Hepatocyte (in vitro differentiated cells): Measurements from ENCODE around the gene RGCC. TPM values are rescaled to one million over a fixed set of nuclear protein-coding genes. Genes with fewer than 3 reads are reported as not detected.
"Not testable (repeated sequence)": the region's sequence is repeated elsewhere in the genome, so short reads cannot be mapped to it uniquely, and the experiment has no call there.

Source experiments
- DNase-seq: peaks from one replicate; pipeline ENCODE4 v3.0.0-alpha.2; 2016; ENCODE audit warnings: low spot score
- H2AFZ ChIP-seq: fragments of 200-600 bp; sonication (generic); 2 replicates; pipeline ENCODE4 v1.6.0; 2016; ENCODE audit warnings: antibody characterized with exemption, mild to moderate bottlenecking
- H3K27ac ChIP-seq: fragments of 200-600 bp; sonication (generic); 2 replicates; pipeline ENCODE4 v1.5.1; 2016; ENCODE audit warnings: mild to moderate bottlenecking
- H3K27me3 ChIP-seq: fragments of 200-600 bp; sonication (generic); 2 replicates; pipeline ENCODE4 v1.6.1; 2016
- H3K36me3 ChIP-seq: fragments of 200-600 bp; sonication (generic); replicated peaks from 2 replicates; pipeline ENCODE4 v1.5.1; 2016; ENCODE audit warnings: low read depth; ENCODE audit not compliant: insufficient read depth
- H3K4me1 ChIP-seq: fragments of 200-600 bp; sonication (generic); 2 replicates; pipeline ENCODE4 v1.5.1; 2016; ENCODE audit warnings: mild to moderate bottlenecking, moderate library complexity; ENCODE audit not compliant: insufficient read depth
- H3K4me2 ChIP-seq: fragments of 200-600 bp; sonication (generic); 2 replicates; pipeline ENCODE4 v1.6.0; 2016
- H3K4me3 ChIP-seq: fragments of 200-600 bp; sonication (generic); 2 replicates; pipeline ENCODE4 v1.5.1; 2016; ENCODE audit warnings: mild to moderate bottlenecking
- H3K79me2 ChIP-seq: fragments of 200-600 bp; sonication (generic); 2 replicates; pipeline ENCODE4 v1.6.0; 2017; ENCODE audit warnings: mild to moderate bottlenecking
- H3K9me2 ChIP-seq: fragments of 200-600 bp; sonication (generic); replicated peaks from 2 replicates; pipeline ENCODE4 v1.6.0; 2017; ENCODE audit warnings: mild to moderate bottlenecking; ENCODE audit not compliant: insufficient read depth
- H3K9me3 ChIP-seq: fragments of 200-600 bp; sonication (generic); 2 replicates; pipeline ENCODE4 v1.5.1; 2016; ENCODE audit warnings: low read depth, mild to moderate bottlenecking
- H4K20me1 ChIP-seq: fragments of 200-600 bp; sonication (generic); 2 replicates; pipeline ENCODE4 v1.6.0; 2016; ENCODE audit warnings: mild to moderate bottlenecking; ENCODE audit not compliant: insufficient read depth, poor library complexity, severe bottlenecking
- EZH2 ChIP-seq: fragments of 200-600 bp; sonication (generic); IDR thresholded peaks from 2 replicates; pipeline ENCODE4 v1.6.1; 2016; ENCODE audit warnings: antibody characterized with exemption, mild to moderate bottlenecking, borderline replicate concordance
- EZH2phosphoT487 ChIP-seq: fragments of 200-600 bp; sonication (generic); IDR thresholded peaks from one replicate; pipeline ENCODE4 v1.6.1; 2018; ENCODE audit warnings: antibody characterized with exemption, mild to moderate bottlenecking, low read depth, moderate library complexity; ENCODE audit not compliant: unreplicated experiment, severe bottlenecking
- WGBS: methylation state at CpG from one replicate; pipeline ENCODE4 v1.1.6; 2016; ENCODE audit warnings: low lambda C conversion rate; ENCODE audit errors: missing lambda C conversion rate; 5-methylcytosine and 5-hydroxymethylcytosine counted together
- polyA plus RNA-seq: library from polyadenylated mRNA; unstranded; fragments of >200 nt; fragmentation: Nextera tagmentation; extraction: Ambion mirVana; gene quantifications from 2 replicates; pipeline ENCODE4 v1.2.1, GENCODE V29; 2016
- total RNA-seq: library from RNA; depleted of rRNA; stranded (reverse); fragments of >200 nt; gene quantifications from 2 replicates; pipeline ENCODE4 v1.2.3, GENCODE V29; 2014
- TF ChIP-seq, protein P1 (sequence below): fragments of 200-600 bp; sonication (generic); IDR thresholded peaks from 2 replicates; pipeline ENCODE4 v1.5.1; 2016; ENCODE audit warnings: antibody characterized with exemption, mild to moderate bottlenecking; ENCODE audit not compliant: poor library complexity

Gene RGCC
- total and polyA plus RNA-seq, 2 experiments from 2014 or later = 8.1 to 19.9 TPM

DNA sequence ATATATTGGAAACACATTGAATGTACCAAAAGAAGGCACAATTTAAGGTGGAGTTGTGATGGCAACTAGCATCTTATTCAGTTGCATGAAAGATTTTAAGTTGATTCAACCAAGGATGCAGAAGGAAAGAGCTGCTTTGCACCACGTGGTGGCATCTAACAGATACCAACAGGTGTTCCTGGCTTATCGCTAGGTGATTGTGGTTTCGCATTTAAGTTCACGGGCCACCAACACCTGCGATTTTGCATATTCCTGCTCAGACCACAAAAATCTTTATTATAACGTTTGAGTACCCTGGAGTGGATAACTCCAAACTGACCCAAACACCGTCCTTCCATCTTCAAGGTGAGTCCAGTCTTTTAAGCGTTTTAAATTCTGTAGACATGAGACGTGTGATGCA is 45.3 kb downstream of the RGCC start:
- H3K9me2 ChIP-seq = no peaks in the 10 kb centered on the region
- no peaks in the 10 kb centered on the region for H3K36me3 ChIP-seq
- TF ChIP-seq, protein P1, sequence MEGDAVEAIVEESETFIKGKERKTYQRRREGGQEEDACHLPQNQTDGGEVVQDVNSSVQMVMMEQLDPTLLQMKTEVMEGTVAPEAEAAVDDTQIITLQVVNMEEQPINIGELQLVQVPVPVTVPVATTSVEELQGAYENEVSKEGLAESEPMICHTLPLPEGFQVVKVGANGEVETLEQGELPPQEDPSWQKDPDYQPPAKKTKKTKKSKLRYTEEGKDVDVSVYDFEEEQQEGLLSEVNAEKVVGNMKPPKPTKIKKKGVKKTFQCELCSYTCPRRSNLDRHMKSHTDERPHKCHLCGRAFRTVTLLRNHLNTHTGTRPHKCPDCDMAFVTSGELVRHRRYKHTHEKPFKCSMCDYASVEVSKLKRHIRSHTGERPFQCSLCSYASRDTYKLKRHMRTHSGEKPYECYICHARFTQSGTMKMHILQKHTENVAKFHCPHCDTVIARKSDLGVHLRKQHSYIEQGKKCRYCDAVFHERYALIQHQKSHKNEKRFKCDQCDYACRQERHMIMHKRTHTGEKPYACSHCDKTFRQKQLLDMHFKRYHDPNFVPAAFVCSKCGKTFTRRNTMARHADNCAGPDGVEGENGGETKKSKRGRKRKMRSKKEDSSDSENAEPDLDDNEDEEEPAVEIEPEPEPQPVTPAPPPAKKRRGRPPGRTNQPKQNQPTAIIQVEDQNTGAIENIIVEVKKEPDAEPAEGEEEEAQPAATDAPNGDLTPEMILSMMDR = no peak
- TF ChIP-seq EZH2phosphoT487 (no peak), EZH2 (no peak)
- no peaks in the 10 kb centered on the region for H3K4me1 ChIP-seq
- no peak overlapping the region for H3K4me2 ChIP-seq
- peaks cover 5% of the 10 kb centered on the region for H3K9me3 ChIP-seq
- H3K79me2 ChIP-seq = no peaks in the 10 kb centered on the region
- H4K20me1 ChIP-seq = no peaks in the 10 kb centered on the region
- 87% methylated on average over 9 of the region's 9 CpGs for WGBS
- no peaks in the 10 kb centered on the region for H3K27me3 ChIP-seq
- H3K4me3 ChIP-seq = no peak overlapping the region
- H2AFZ ChIP-seq = no peak overlapping the region
- no peak for DNase-seq
- H3K27ac ChIP-seq = no peak overlapping the region

DNA sequence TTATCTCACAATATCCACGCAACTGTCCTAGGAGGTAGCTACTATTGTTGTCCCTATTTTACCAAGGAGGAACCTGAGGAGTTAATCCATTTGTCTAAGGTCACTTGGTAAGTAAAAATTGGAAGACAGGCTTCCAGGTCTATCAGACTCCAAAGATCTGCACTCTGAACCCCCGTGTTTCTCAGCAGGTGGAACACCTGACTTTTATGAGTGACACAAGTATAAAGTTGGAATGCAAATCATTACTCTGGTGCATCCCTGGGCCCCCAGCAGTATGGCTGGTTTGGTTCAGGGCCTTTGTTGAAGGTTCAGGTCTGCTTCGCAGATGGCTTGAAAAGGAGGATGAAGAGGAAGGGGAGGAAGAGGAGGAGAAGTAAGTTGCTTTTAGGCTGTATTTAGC is 46.0 kb downstream of the RGCC start:
- no peaks in the 10 kb centered on the region for H3K4me1 ChIP-seq
- no peaks in the 10 kb centered on the region for H3K27me3 ChIP-seq
- H3K79me2 ChIP-seq = no peaks in the 10 kb centered on the region
- no peaks in the 10 kb centered on the region for H4K20me1 ChIP-seq
- TF ChIP-seq, protein P1 = no peak
- TF ChIP-seq EZH2phosphoT487 (no peak), EZH2 (no peak)
- peaks cover 5% of the 10 kb centered on the region for H3K9me3 ChIP-seq
- H3K4me2 ChIP-seq = no peak overlapping the region
- no peak overlapping the region for H3K4me3 ChIP-seq
- DNase-seq = no peak
- no peaks in the 10 kb centered on the region for H3K9me2 ChIP-seq
- 90% methylated on average over 3 of the region's 3 CpGs for WGBS
- H2AFZ ChIP-seq = no peak overlapping the region
- H3K36me3 ChIP-seq = no peaks in the 10 kb centered on the region
- no peak overlapping the region for H3K27ac ChIP-seq

DNA sequence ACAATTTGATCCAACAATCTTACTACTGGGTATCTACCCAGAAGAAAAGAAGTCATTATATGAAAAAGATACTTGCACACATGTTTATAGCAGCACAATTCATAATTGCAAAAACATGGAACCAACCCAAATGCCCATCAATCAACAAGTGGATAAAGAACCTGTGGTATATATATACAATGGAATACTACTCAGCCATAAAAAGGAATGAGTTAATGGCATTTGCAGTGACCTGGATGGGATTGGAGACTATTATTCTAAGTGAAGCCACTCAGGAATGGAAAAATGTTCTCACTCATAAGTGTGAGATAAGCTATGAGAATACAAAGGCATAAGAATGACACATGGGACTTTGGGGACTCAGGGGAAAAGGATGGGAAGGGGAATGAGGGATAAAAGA is 47.3 kb downstream of the RGCC start:
- H3K9me2 ChIP-seq, H3K27me3 ChIP-seq, H3K4me2 ChIP-seq, H3K9me3 ChIP-seq, H3K4me3 ChIP-seq, DNase-seq, H4K20me1 ChIP-seq, H3K4me1 ChIP-seq, H3K36me3 ChIP-seq, H3K79me2 ChIP-seq, H2AFZ ChIP-seq, H3K27ac ChIP-seq: not testable (repeated sequence)

DNA sequence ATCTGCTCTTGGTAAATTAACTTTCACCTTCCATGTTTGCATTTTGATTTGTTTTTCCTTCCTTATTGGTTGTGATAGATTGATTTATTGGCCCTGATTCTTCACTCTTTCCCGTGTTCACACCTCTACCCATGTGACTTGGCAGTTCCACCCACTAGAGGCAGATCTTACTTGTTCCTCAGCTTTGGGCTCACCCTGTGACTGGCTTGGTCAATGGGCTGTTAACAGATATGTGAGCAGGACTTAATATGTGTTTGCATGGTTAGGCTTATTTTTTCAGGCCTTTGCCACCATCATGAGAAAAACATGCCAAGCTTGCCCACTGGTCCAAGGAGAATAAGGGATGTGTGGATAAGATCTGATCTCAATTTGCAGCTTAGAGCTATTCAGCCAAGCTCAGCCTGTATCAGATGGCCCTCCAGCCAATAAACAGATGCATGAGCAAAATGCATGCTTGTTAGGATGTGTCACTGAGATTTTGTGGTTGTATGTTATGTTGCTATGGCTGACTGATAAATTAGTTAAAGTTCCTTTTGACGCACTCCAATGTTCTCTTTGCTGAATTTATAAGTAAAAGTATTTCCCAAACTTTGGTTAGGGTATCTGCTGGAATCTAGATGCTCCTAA is 48.0 kb downstream of the RGCC start:
- H3K36me3 ChIP-seq = no peaks in the 10 kb centered on the region
- no peaks in the 10 kb centered on the region for H3K9me2 ChIP-seq
- H3K79me2 ChIP-seq = no peaks in the 10 kb centered on the region
- H3K9me3 ChIP-seq = peaks cover 5% of the 10 kb centered on the region
- H3K4me3 ChIP-seq = no peak overlapping the region
- 95% methylated on average over 2 of the region's 2 CpGs for WGBS
- no peak overlapping the region for H3K27ac ChIP-seq
- TF ChIP-seq, protein P1 = no peak
- no peak for TF ChIP-seq EZH2
- TF ChIP-seq EZH2phosphoT487 = no peak
- H4K20me1 ChIP-seq = no peaks in the 10 kb centered on the region
- no peak overlapping the region for H3K4me2 ChIP-seq
- DNase-seq = no peak
- no peaks in the 10 kb centered on the region for H3K4me1 ChIP-seq
- H2AFZ ChIP-seq = no peak overlapping the region
- H3K27me3 ChIP-seq = no peaks in the 10 kb centered on the region
